HepG2 (cell line): Measurements from ENCODE around the gene SKI. TPM values are rescaled to one million over a fixed set of nuclear protein-coding genes. Genes with fewer than 3 reads are reported as not detected.

Experiments used
- ATAC-seq: fragments of 200-7000 bp; cut with Tn5 transposase; 3 replicates; pipeline ENCODE4 v1.9.1; 2020; ENCODE audit warnings: mild to moderate bottlenecking, moderate library complexity
- BruUV-seq: library from RNA; stranded (reverse); fragments of 400-500 nt; replicated peaks from 2 replicates; lab custom pipeline; 2021; lab: Mats Ljungman, UMichigan
- CTCF ChIA-PET: fragments of 300-600 bp; formaldehyde crosslinking; extraction: SDS; loops from one replicate; lab custom pipeline; 2021; ENCODE audit warnings: low total read pairs, inconsistent platforms, low intra/inter-chr PET ratio; lab: Yijun Ruan, JAX
- POLR2A ChIA-PET: fragments of 350-600 bp; sonication (Branson Sonifier 250); formaldehyde crosslinking; loops from one replicate; lab custom pipeline; 2020; ENCODE audit warnings: antibody characterized with exemption, inconsistent platforms; lab: Yijun Ruan, JAX
- DNase-seq: peaks from one replicate; pipeline ENCODE4 v3.0.0-alpha.2; 2015; ENCODE audit warnings: low spot score
- FAIRE-seq: peaks from 3 replicates; lab custom pipeline; 2011; peaks lifted over from hg19 to GRCh38; lab: Jason Lieb, UNC
- H2AFZ ChIP-seq: one replicate; pipeline ENCODE4 v1.6.1; 2011; ENCODE audit warnings: low read length, inconsistent platforms
- H3K27ac ChIP-seq: fragments of 300-600 bp; 3 replicates; pipeline ENCODE4 v1.8.0; 2011; ENCODE audit warnings: mixed run types, mild to moderate bottlenecking, mixed read lengths, low read length, inconsistent platforms; ENCODE audit not compliant: insufficient read depth; ENCODE audit errors: extremely low read length
- H3K27me3 ChIP-seq, 2 experiments: fragments of 200-600 bp in 1 of 2; 2 replicates in 1 of 2; 3 replicates in 1 of 2; pipeline versions ENCODE4 v1.6.0 to v1.8.0; 2011; ENCODE audit warnings: low read length in 2 of 2, mild to moderate bottlenecking in 2 of 2, moderate library complexity in 2 of 2, inconsistent platforms in 1 of 2; ENCODE audit not compliant: insufficient read depth in 2 of 2, control insufficient read depth in 1 of 2
- H3K36me3 ChIP-seq, 2 experiments: fragments of 200-600 bp in 1 of 2; replicated peaks in 1 of 2; 2 replicates in 1 of 2; 3 replicates in 1 of 2; pipeline versions ENCODE4 v1.5.1 to v1.8.0; 2011; ENCODE audit warnings: low read length in 2 of 2, inconsistent platforms in 1 of 2; ENCODE audit not compliant: insufficient read depth in 2 of 2, control insufficient read depth in 1 of 2
- H3K4me1 ChIP-seq: 2 replicates; pipeline ENCODE4 v1.5.1; 2012; ENCODE audit warnings: low read length, inconsistent platforms; ENCODE audit not compliant: insufficient read depth
- H3K4me2 ChIP-seq: 2 replicates; pipeline ENCODE4 v1.6.0; 2011; ENCODE audit warnings: low read depth, low read length, inconsistent platforms
- H3K4me3 ChIP-seq, 3 experiments: fragments of 200-600 bp in 1 of 3; sonication (generic), shearing (Covaris generic) in 1 of 3; replicated peaks in 1 of 3; 2 replicates each; pipeline ENCODE4 v1.5.1; 2011 to 2016; ENCODE audit warnings: low read length in 3 of 3, inconsistent platforms in 2 of 3, low read depth in 2 of 3, mild to moderate bottlenecking in 2 of 3, control low read depth in 1 of 3, mixed read lengths in 1 of 3; ENCODE audit not compliant: insufficient read depth in 1 of 3
- H3K79me2 ChIP-seq: one replicate; pipeline ENCODE4 v1.6.1; 2011; ENCODE audit warnings: low read length, inconsistent platforms; ENCODE audit not compliant: insufficient read depth
- H3K9ac ChIP-seq: 2 replicates; pipeline ENCODE4 v1.6.0; 2011; ENCODE audit warnings: mild to moderate bottlenecking, low read depth, low read length, inconsistent platforms; ENCODE audit not compliant: insufficient read depth
- H3K9me3 ChIP-seq: 2 replicates; pipeline ENCODE4 v1.5.1; 2012; ENCODE audit warnings: mild to moderate bottlenecking, low read length
- H4K20me1 ChIP-seq: 2 replicates; pipeline ENCODE4 v1.6.0; 2011; ENCODE audit warnings: inconsistent platforms, mild to moderate bottlenecking, low read length, moderate library complexity; ENCODE audit not compliant: insufficient read depth
- U2AF2 ChIP-seq: fragments of 200-400 bp; formaldehyde crosslinking; IDR thresholded peaks from 2 replicates; pipeline ENCODE4 v1.6.1; 2017; ENCODE audit warnings: low read depth, mild to moderate bottlenecking, low read length
- ZNF687 ChIP-seq: sonication (generic); formaldehyde crosslinking; IDR thresholded peaks from 2 replicates; pipeline ENCODE4 v1.5.1; 2020; ENCODE audit warnings: mild to moderate bottlenecking, missing genetic modification reagents, moderate library complexity
- WGBS: methylation state at CpG from one replicate; pipeline ENCODE4 v1.1.6; 2017; ENCODE audit warnings: low lambda C conversion rate; 5-methylcytosine and 5-hydroxymethylcytosine counted together
- in situ Hi-C: cut with HindIII; loops from 2 replicates; pipeline ENCODE4 v1.10.0; 2017; ENCODE audit warnings: low pct_unique_long_range_greater_than_20kb; ENCODE audit not compliant: extremely low pct_ligation_motif_present
- intact Hi-C: fragments of 100-400 bp; cut with micrococcal nuclease; formaldehyde crosslinking; loops from one replicate; pipeline ENCODE4 v1.10.0; 2022; ENCODE audit not compliant: unreplicated experiment
- polyA plus RNA-seq, 8 experiments: library from polyadenylated mRNA; depleted of rRNA in 3 of 8; stranded (reverse) in 7 of 8; unstranded in 1 of 8; fragments of >200 nt; fragmentation: Illumina TruSeq in 4 of 8; extraction: Trizol in 4 of 8; gene quantifications; 2 replicates each; pipeline versions ENCODE4 v1.2.1 to v1.2.3, GENCODE V29; 2011 to 2016; ENCODE audit warnings: low read depth in 4 of 8, missing spikeins in 1 of 8, mixed read lengths in 1 of 8; ENCODE audit not compliant: insufficient read depth in 1 of 8
- total RNA-seq, 5 experiments: library from RNA; depleted of rRNA; stranded (reverse); fragments of >200 nt; fragmentation: Illumina TruSeq; extraction: Trizol; gene quantifications; 2 replicates each; pipeline ENCODE4 v1.2.3, GENCODE V29; 2016; ENCODE audit warnings: low read depth in 1 of 5

Gene SKI
- total and polyA plus RNA-seq, 2 of the 13 experiments (the other 11 are each of a cell fraction or from before 2014, with no cell fraction given), result 4.7 to 6.9 TPM

DNA sequence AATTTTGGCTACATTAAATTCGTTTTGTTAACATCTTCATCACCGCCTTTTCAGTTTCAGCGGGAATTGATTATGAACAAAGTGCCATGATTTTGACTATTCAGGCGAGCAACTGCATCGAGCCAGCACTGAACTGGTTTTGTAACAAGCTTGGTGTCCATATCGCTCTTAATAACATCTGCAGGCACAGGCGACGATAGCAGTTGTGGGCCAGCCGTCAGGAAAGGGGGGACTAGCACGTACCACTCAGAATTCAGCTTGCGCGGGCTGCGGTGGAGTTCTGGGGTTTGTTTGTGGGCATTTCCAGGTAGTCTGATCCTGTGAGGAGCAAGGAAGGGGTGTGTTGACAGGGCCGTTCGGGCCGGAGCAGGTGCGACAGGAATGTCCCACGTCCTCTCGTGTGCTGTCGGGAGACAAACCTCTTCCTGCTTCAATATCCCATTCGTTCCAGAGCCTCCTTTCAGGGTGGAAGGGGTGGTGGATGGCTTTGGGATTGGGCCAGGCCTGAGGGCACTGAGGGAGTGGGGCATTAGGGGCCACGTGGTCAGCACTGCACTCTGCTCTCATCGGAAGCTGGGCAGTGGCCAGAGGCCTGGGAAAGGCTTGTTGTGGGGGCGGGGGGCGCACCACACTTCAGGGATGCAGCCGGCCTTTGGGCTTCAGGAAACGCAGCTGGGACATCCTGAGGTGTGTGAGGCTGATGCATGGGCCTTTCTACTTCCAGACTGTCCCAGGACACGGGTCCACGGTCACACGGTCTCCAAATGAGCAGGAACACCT lies 39.1 kb downstream of the SKI start:
- CTCF ChIA-PET, result no interaction called here
- no peaks in the 10 kb centered on the region for H3K9me3 ChIP-seq
- H3K4me1 ChIP-seq, result peaks cover 39% of the 10 kb centered on the region
- intact Hi-C loops (no loop called here), in situ Hi-C loops (no loop called here)
- POLR2A ChIA-PET, result no interaction called here
- WGBS, result 95% methylated on average over 25 of the region's 30 CpGs
- TF ChIP-seq U2AF2, result no peak
- peak; percentile 12; the same call in 1 of the 2 replicates for TF ChIP-seq ZNF687 (CRISPR knock-in tag)
- H3K79me2 ChIP-seq, result peaks cover 92% of the 10 kb centered on the region
- no peak overlapping the region for H3K27ac ChIP-seq
- H2AFZ ChIP-seq, result no peak overlapping the region
- H3K4me3 ChIP-seq, result no peak overlapping the region
- H3K36me3 ChIP-seq, result no peaks in the 10 kb centered on the region; a peak in 1 of 5 replicates
- DNase-seq (no peak), FAIRE-seq (no peak), ATAC-seq (no peak)
- H3K4me2 ChIP-seq, result no peak overlapping the region
- H4K20me1 ChIP-seq, result peaks cover 52% of the 10 kb centered on the region; the same call in 1 of the 2 replicates
- TSS peak; percentile 32 for BruUV-seq
- H3K27me3 ChIP-seq, result no peaks in the 10 kb centered on the region
- no peak overlapping the region for H3K9ac ChIP-seq
